GM12801 (cell line): ENCODE data around the gene CD180.

Experiments used
- CTCF ChIP-seq: IDR thresholded peaks from one replicate; pipeline ENCODE4 v1.5.1; 2011; ENCODE audit warnings: control low read depth; ENCODE audit not compliant: insufficient read length; ENCODE audit errors: extremely low read depth

CD180 gene

DNA sequence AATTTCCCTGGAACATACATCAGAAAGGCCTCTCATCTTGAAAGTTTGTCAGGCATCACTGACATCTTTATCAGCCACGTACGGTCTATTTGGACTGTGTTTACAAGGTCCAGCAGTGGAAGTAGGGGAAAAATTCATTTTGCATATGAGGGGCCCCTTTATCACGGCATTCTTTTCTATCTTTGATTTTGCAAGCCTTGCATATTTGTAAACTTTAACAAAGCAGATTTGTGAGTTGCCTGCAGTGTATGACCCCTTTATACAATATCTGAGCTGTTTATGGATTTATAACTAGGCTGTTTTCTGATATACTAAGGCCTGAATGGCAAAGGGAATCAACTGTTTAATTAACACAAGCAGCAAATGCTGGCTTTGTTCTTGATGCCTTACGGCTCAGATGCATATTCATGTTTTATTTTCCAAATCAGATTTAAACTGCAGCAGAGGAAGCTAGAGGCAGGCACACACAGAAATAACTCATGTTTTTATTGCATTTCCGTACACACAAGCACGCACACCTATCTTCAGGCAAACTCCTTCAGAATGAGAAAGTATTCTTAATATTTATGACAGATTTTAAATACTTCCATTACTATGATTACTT is 61.1 kb downstream of the CD180 start:
- no peak for TF ChIP-seq CTCF

DNA sequence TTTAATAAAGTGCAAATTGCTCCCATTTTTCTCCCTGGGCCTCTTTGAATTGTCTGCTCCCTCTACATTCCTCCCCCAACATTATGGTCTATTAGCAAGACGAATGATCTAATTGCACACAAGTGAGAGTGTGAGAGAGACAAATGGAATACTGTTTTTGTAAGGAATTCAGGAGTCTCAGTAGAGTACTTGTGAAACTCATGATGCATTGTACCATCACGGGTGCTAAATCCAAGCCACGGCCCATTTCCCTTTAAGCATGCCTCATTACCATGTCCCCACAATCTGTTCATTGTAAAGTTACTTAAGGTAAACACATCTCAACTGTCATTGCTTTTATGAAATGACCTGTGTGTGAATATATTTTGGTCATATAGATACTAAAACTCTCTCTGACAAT is 62.8 kb downstream of the CD180 start:
- no peak for TF ChIP-seq CTCF

DNA sequence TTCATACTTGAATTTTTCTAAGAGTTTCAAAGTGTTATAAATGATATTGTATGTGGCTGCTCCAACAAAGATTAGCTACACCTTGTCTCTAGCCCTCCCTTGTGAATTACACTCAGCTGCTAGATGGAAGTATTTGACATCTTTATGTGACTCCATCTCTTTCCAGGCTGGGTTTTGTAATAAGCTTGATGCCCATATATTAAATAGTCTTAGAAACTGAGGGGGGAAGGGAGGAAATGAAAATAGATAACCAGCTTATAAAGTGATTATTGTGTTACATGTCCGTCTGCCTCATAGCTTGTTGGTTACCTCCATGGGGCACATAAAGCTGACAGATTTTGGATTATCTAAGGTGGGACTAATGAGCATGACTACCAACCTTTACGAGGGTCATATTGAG is 63.4 kb downstream of the CD180 start:
- no peak for TF ChIP-seq CTCF

DNA sequence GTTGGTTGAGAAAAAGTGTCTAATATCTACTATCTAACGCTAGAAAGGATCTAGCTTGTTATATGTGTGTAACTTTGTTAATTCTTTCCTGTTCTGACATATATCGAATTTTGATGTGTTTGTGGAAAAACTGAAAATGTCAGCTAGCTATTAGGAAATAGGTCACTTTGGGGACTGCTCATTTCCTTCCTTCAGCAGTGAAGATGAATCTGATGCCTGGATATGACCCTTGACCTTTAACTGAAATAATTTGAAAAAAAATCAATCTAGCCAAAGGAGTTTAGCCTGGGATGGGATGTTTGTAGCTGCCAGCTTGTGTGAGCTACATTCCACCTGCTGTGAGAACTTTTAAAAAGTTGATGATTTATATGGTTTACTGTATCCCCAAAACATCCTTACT is 66.8 kb downstream of the CD180 start:
- TF ChIP-seq CTCF = no peak
